CD4-positive, alpha-beta memory T cell (primary cell): ENCODE measurements around the gene IKZF1. TPM values are rescaled to one million over a fixed set of nuclear protein-coding genes. Genes with fewer than 3 reads are reported as not detected.

Experiments
- CTCF ChIA-PET: fragments of 350-600 bp; sonication (Branson Sonifier 250); formaldehyde crosslinking; loops from one replicate; lab custom pipeline; 2021; ENCODE audit warnings: inconsistent platforms; ENCODE audit not compliant: partially characterized antibody; lab: Charles Lee
- POLR2A ChIA-PET: fragments of 350-600 bp; sonication (Branson Sonifier 250); formaldehyde crosslinking; loops from one replicate; lab custom pipeline; 2021; ENCODE audit not compliant: partially characterized antibody; lab: Charles Lee
- DNase-seq, 5 donors: peaks; one replicate each; pipeline versions ENCODE4 v3.0.0 to v3.0.0-alpha.2; 2020 to 2022; ENCODE audit warnings: mixed read lengths in 1 of 5
- H3K27ac ChIP-seq: one replicate; pipeline ENCODE4 v1.7.0; 2013; ENCODE audit warnings: low read depth, low read length
- H3K27me3 ChIP-seq: 2 replicates; pipeline ENCODE4 v1.7.0; 2013; ENCODE audit warnings: mild to moderate bottlenecking, low read length, moderate library complexity; ENCODE audit not compliant: insufficient read depth
- H3K36me3 ChIP-seq: 2 replicates; pipeline ENCODE4 v1.7.0; 2013; ENCODE audit warnings: mild to moderate bottlenecking, low read length, moderate library complexity; ENCODE audit not compliant: insufficient read depth
- H3K4me1 ChIP-seq: 2 replicates; pipeline ENCODE4 v1.7.0; 2013; ENCODE audit warnings: mild to moderate bottlenecking, low read length, moderate library complexity; ENCODE audit not compliant: insufficient read depth
- H3K4me3 ChIP-seq, 2 donors: one replicate each; pipeline ENCODE4 v1.7.0; 2013; ENCODE audit warnings: low read length in 2 of 2, mild to moderate bottlenecking in 1 of 2
- H3K9me3 ChIP-seq, 2 donors: one replicate each; pipeline ENCODE4 v1.7.0; 2013; ENCODE audit warnings: low read length in 2 of 2, control low read depth in 1 of 2; ENCODE audit not compliant: control insufficient read depth in 1 of 2
- H3K27ac Mint-ChIP-seq, 7 donors: one replicate each; pipeline ENCODE4 v1.8.0; 2020 to 2021; ENCODE audit warnings: mixed read lengths in 7 of 7, mild to moderate bottlenecking in 6 of 7, inconsistent platforms in 3 of 7, moderate library complexity in 3 of 7
- H3K27me3 Mint-ChIP-seq, 2 donors: one replicate each; pipeline ENCODE4 v1.8.0; 2020 to 2021; ENCODE audit warnings: mixed read lengths in 2 of 2
- H3K36me3 Mint-ChIP-seq, 2 donors: one replicate each; pipeline ENCODE4 v1.8.0; 2020 to 2021; ENCODE audit warnings: mixed read lengths in 2 of 2, inconsistent platforms in 1 of 2, mild to moderate bottlenecking in 1 of 2
- H3K4me1 Mint-ChIP-seq, 4 donors: one replicate each; pipeline ENCODE4 v1.8.0; 2020 to 2021; ENCODE audit warnings: mixed read lengths in 4 of 4, mild to moderate bottlenecking in 1 of 4
- H3K4me3 Mint-ChIP-seq, 8 donors: one replicate each; pipeline ENCODE4 v1.8.0; 2020 to 2021; ENCODE audit warnings: mixed read lengths in 8 of 8, mild to moderate bottlenecking in 7 of 8, moderate library complexity in 6 of 8, inconsistent platforms in 3 of 8
- H3K9me3 Mint-ChIP-seq, 8 donors: one replicate each; pipeline ENCODE4 v1.8.0; 2020 to 2021; ENCODE audit warnings: mixed read lengths in 8 of 8, mild to moderate bottlenecking in 5 of 8, inconsistent platforms in 3 of 8, moderate library complexity in 1 of 8
- intact Hi-C: fragments of 100-400 bp; cut with micrococcal nuclease; formaldehyde crosslinking; loops from one replicate; pipeline ENCODE4 v1.15.1; 2023
- polyA plus RNA-seq, 2 donors: library from polyadenylated mRNA; unstranded; fragments of 300-500 nt; fragmentation: Illumina TruSeq; gene quantifications; one replicate each; pipeline ENCODE4 v1.2.3, GENCODE V29; 2021
- total RNA-seq, 2 experiments: library from RNA; stranded (reverse); gene quantifications; one replicate each; pipeline ENCODE4 v1.2.3, GENCODE V29; 2021

Gene IKZF1
- total and polyA plus RNA-seq, 4 experiments from 2014 or later = 116 to 479 (median 381) TPM

DNA sequence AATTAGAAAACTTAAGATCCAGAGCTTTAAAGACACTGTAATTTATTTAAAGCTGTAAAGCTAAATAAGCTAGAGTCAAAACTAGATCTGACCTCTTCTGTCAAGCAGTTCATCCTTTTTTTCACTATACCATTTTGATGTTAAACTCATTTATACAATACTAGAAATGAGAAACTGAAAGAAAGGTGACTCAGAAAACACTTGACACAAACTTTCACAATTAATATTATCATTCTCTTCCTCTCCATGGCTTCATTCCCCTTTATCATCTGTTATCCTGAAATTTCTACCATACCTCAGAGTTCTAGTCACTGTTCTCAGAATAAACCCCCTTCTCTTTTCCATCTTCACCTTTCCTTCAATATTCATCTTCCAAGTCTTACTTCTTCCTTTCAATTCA, 144.3 kb downstream of the IKZF1 start:
- ChIA-PET POLR2A (interaction anchor here (1.1 kb wide), 1 partner anchor 242 kb away, joined by 3 read pairs; no protein-coding TSS in a partner anchor), CTCF (interaction anchor here (1.2 kb wide), 1 partner anchor 20 kb away, joined by 3 read pairs; no protein-coding TSS in a partner anchor)
- no peaks in the 10 kb centered on the region for H3K27me3 ChIP-seq
- no peak for DNase-seq
- Mint-ChIP-seq H3K27ac (peak overlapping the region; percentile 17 to 97 (median 95)), H3K4me1 (peaks cover 17 to 28% (median 20%) of the 10 kb centered on the region in 4 donors), H3K27me3 (no peaks in the 10 kb centered on the region), H3K36me3 (peaks cover 18 to 28% of the 10 kb centered on the region in 2 donors), H3K9me3 (no peaks in the 10 kb centered on the region), H3K4me3 (peak overlapping the region in 1 of 8 donors; percentile 92)
- peaks cover 20% of the 10 kb centered on the region for H3K4me1 ChIP-seq
- intact Hi-C loops = no loop called here
- no peaks in the 10 kb centered on the region for H3K9me3 ChIP-seq
- H3K36me3 ChIP-seq = peaks cover 17% of the 10 kb centered on the region
- H3K4me3 ChIP-seq = no peak overlapping the region
- peak overlapping the region; percentile 79 for H3K27ac ChIP-seq

DNA sequence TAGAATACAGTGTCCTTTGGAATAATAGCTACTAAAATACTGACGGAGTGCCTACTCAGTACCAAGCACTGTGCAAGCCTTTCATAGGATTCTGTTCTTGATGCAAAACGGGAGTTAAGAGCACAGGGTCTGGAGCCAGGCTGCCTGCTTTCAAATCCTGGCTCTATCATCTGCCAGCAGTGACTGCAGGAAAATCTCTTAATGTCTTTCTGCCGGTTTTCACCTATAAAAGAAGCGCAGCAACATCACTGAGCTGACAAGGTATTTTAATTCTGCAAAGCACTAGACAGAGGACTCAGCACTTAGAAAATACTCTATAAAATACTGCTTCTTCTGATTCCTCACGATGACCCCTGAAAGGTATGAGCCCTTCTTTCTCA, 145.0 kb downstream of the IKZF1 start:
- peaks cover 17 to 28% (median 19%) of the 10 kb centered on the region in 4 donors for H3K4me1 Mint-ChIP-seq
- intact Hi-C loops = no loop called here
- peak overlapping the region; percentile 42 to 73 for H3K4me3 ChIP-seq

DNA sequence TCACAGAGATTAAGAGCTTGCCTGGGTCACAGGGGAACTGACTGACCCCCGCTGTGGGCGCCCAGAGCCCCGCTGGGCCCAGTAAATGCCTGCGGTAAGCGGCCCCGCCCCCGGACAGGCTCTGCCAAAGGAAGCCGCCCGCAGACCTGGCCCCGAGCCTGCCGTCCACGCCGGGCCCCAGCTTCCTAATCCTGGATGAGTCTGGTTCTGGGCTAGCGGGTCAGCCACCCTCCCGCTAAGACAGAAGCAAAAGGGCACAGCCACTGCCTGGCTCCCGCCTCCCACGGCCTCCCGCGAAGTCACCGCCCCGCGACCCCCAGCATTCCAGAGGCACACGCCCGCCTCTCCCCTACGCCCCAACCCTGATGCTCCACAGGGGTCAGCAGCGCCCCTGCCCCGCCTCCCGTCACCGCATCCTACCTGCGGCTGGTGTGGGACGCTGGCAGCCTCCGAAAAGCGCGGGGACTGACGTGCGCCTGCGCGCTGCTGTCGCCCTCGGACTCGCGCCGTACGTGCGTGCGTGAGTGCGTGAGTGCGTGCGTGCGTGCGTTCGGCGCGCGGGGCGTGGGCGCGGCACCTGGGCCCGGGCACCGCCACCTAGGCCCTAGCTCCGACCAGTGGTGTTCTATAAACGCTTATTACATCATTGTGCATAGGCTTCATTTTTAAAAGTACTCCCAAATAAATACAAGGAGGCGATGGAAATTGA, 145.5 kb downstream of the IKZF1 start, which contains the start of gene FIGNL1:
Gene FIGNL1 (minus strand): TSS at position 470 of the 709 bp plus-strand sequence. CDS start 3,063 bp downstream, outside the sequence.
- peaks cover 14 to 20% of the 10 kb centered on the region in 2 donors for H3K36me3 Mint-ChIP-seq
- H3K4me1 Mint-ChIP-seq = peaks cover 17 to 28% (median 19%) of the 10 kb centered on the region in 4 donors
- no peaks in the 10 kb centered on the region for H3K27me3 ChIP-seq
- H3K27ac Mint-ChIP-seq = peak within 1 kb of the TSS; percentile 17 to 99 (median 96)
- no peaks in the 10 kb centered on the region for H3K9me3 ChIP-seq
- H3K9me3 Mint-ChIP-seq = no peaks in the 10 kb centered on the region
- intact Hi-C loops = loop anchor here (1.0 to 5.0 kb wide), 3 partner anchors 18 to 712 kb away; partner anchors contain the start of gene ZPBP
- H3K4me1 ChIP-seq = peaks cover 20% of the 10 kb centered on the region
- H3K27ac ChIP-seq = peak within 1 kb of the TSS; percentile 79
- peak within 1 kb of the TSS; percentile 66 to 73 for H3K4me3 ChIP-seq
- H3K36me3 ChIP-seq = peaks cover 17% of the 10 kb centered on the region
- H3K27me3 Mint-ChIP-seq = no peaks in the 10 kb centered on the region
- ChIA-PET CTCF (interaction anchor here (0.9 to 1.2 kb wide), 2 partner anchors 17 to 308 kb away, joined by 3 read pairs; no protein-coding TSS in a partner anchor), POLR2A (interaction anchor here (0.7 to 1.7 kb wide), 7 partner anchors 11 to 243 kb away, joined by 3 to 7 read pairs (median 3); no protein-coding TSS in a partner anchor)
- peak; percentile 77 to 85 (median 83) for DNase-seq
- H3K4me3 Mint-ChIP-seq = peak within 1 kb of the TSS; percentile 87 to 97 (median 92)

More for the DNA sequence above, 145.0 kb downstream of the IKZF1 start:
- POLR2A ChIA-PET = interaction anchor here (1.1 to 1.7 kb wide), 5 partner anchors 11 to 243 kb away, joined by 3 to 7 read pairs (median 3); no protein-coding TSS in a partner anchor
- Histone ChIP-seq H3K36me3 (peaks cover 17% of the 10 kb centered on the region), H3K4me1 (peaks cover 20% of the 10 kb centered on the region), H3K27ac (peak overlapping the region; percentile 79), H3K27me3 (no peaks in the 10 kb centered on the region), H3K9me3 (no peaks in the 10 kb centered on the region)
- Mint-ChIP-seq H3K9me3 (no peaks in the 10 kb centered on the region), H3K27me3 (no peaks in the 10 kb centered on the region), H3K27ac (peak overlapping the region; percentile 17 to 97 (median 95)), H3K36me3 (peaks cover 14 to 21% of the 10 kb centered on the region in 2 donors), H3K4me3 (peak overlapping the region; percentile 87 to 95 (median 91))
- DNase-seq = peak in 1 of 5 donors; percentile 4
- CTCF ChIA-PET = interaction anchor here (0.9 to 1.2 kb wide), 2 partner anchors 18 to 307 kb away, joined by 3 read pairs; no protein-coding TSS in a partner anchor

DNA sequence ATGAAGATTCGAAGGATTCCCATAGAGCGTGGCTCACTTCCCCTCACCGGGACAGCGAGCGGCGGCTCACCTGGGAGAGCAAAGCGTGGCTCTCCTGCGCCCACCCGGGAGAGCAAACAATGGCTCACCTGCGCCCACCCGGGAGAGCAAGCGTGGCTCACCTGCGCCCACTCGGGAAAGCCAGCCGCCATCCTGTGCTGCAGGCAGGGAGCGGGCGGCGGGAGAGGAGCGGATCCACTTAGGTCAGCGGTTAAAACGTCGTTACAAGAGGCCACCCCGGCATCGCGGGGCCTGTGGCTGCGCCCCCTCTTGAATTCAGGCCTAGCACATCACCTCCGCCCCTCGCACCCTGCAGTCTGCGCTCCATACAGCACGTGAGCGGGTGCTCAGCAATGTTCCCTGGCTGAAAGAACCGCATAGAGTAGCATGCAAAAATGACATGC, 146.1 kb downstream of the IKZF1 start:
- DNase-seq = peak in 1 of 5 donors; percentile 29
- H3K36me3 ChIP-seq = peaks cover 11% of the 10 kb centered on the region
- no peaks in the 10 kb centered on the region for H3K27me3 ChIP-seq
- POLR2A ChIA-PET = interaction anchor here (0.7 to 1.7 kb wide), 6 partner anchors 12 to 211 kb away, joined by 3 to 7 read pairs (median 3); no protein-coding TSS in a partner anchor
- H3K4me3 ChIP-seq = peak overlapping the region; percentile 66 to 73
- no peaks in the 10 kb centered on the region for H3K9me3 Mint-ChIP-seq
- H3K4me3 Mint-ChIP-seq = peak overlapping the region; percentile 87 to 97 (median 92)
- peak overlapping the region; percentile 17 to 99 (median 96) for H3K27ac Mint-ChIP-seq
- H3K9me3 ChIP-seq = no peaks in the 10 kb centered on the region
- peak overlapping the region; percentile 79 for H3K27ac ChIP-seq
- H3K4me1 ChIP-seq = peaks cover 20% of the 10 kb centered on the region
- H3K36me3 Mint-ChIP-seq = peaks cover 16 to 17% of the 10 kb centered on the region in 2 donors
- CTCF ChIA-PET = interaction anchor here (1.2 kb wide), 1 partner anchor 308 kb away, joined by 3 read pairs; no protein-coding TSS in a partner anchor
- H3K4me1 Mint-ChIP-seq = peaks cover 17 to 28% (median 19%) of the 10 kb centered on the region in 4 donors
- intact Hi-C loops = loop anchor here (1.0 to 5.0 kb wide), 3 partner anchors 18 to 712 kb away; partner anchors contain the start of gene ZPBP
- H3K27me3 Mint-ChIP-seq = no peaks in the 10 kb centered on the region

Other genes with a start within 250 kb of the IKZF1 start
- not detected for gene ZPBP, start 211.5 kb upstream of the IKZF1 start, total RNA-seq
- not detected for gene ZPBP, start 211.5 kb upstream of the IKZF1 start, polyA plus RNA-seq
- 10 to 100 TPM; 16.2 to 17.1 TPM for gene FIGNL1, start 145.6 kb downstream of the IKZF1 start, total RNA-seq
- 10 to 100 TPM in 1 of 2 donors, 1 to 10 TPM in 1; 4.8 to 12.1 TPM for gene FIGNL1, start 145.6 kb downstream of the IKZF1 start, polyA plus RNA-seq